Tibial nerve (tissue), 4 donors: ENCODE results near the gene KRT5.

Experiments
- EP300 ChIP-seq, 2 donors: sonication (generic); formaldehyde crosslinking; IDR thresholded peaks; one replicate each; pipeline ENCODE4 v1.6.1; 2017; ENCODE audit warnings: antibody characterized with exemption in 2 of 2, mild to moderate bottlenecking in 1 of 2
- POLR2A ChIP-seq, 2 donors: fragments of 450-650 bp; IDR thresholded peaks; one replicate each; pipeline ENCODE4 v1.6.1; 2017; ENCODE audit warnings: antibody characterized with exemption in 2 of 2, mild to moderate bottlenecking in 2 of 2, moderate library complexity in 2 of 2
- TF ChIP-seq, protein P1 (sequence below), 5 experiments: fragments of 200-600 bp in 3 of 5; fragments of 450-650 bp in 2 of 5; sonication (generic) in 3 of 5; IDR thresholded peaks; one replicate each; pipeline ENCODE4 v1.5.1; 2016 to 2019; ENCODE audit warnings: antibody characterized with exemption in 5 of 5, mild to moderate bottlenecking in 3 of 5, moderate library complexity in 2 of 5

DNA sequence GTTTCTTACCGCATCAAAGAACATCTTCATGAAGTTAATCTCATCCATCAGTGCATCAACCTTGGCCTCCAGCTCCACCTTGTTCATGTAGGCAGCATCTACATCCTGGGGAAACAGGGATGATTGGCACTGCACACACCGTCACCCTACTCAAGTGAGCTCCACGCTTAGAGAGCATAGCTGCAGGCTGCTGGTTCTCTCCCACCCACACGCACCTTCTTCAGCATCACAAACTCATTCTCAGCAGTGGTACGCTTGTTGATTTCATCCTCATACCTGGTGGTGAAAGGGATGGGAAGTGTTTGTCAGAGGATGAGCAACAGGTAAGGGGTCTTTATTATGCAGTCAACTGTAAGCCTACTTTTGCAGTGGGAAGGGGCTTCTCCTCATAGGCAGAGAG is 2.3 kb downstream of the KRT5 start:
- TF ChIP-seq, protein P1, sequence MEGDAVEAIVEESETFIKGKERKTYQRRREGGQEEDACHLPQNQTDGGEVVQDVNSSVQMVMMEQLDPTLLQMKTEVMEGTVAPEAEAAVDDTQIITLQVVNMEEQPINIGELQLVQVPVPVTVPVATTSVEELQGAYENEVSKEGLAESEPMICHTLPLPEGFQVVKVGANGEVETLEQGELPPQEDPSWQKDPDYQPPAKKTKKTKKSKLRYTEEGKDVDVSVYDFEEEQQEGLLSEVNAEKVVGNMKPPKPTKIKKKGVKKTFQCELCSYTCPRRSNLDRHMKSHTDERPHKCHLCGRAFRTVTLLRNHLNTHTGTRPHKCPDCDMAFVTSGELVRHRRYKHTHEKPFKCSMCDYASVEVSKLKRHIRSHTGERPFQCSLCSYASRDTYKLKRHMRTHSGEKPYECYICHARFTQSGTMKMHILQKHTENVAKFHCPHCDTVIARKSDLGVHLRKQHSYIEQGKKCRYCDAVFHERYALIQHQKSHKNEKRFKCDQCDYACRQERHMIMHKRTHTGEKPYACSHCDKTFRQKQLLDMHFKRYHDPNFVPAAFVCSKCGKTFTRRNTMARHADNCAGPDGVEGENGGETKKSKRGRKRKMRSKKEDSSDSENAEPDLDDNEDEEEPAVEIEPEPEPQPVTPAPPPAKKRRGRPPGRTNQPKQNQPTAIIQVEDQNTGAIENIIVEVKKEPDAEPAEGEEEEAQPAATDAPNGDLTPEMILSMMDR (IDR thresholded peaks at IDR 0.05): no peak
- no peak for TF ChIP-seq POLR2A (IDR thresholded peaks at IDR 0.05)
- TF ChIP-seq EP300 (IDR thresholded peaks at IDR 0.05): no peak
